HL-60 (cell line): ENCODE data around the gene SERPINB7.

Experiments used
- GABPA ChIP-seq: IDR thresholded peaks from 2 replicates; pipeline ENCODE4 v1.6.1; 2012; ENCODE audit warnings: low read depth
- POLR2AphosphoS5 ChIP-seq: IDR thresholded peaks from 2 replicates; pipeline ENCODE4 v1.6.1; 2012; ENCODE audit warnings: low read depth
- TF ChIP-seq, protein P1 (sequence below): IDR thresholded peaks from one replicate; pipeline ENCODE4 v1.5.1; 2011; ENCODE audit warnings: low read length, control low read depth, inconsistent platforms; ENCODE audit not compliant: insufficient read depth

DNA sequence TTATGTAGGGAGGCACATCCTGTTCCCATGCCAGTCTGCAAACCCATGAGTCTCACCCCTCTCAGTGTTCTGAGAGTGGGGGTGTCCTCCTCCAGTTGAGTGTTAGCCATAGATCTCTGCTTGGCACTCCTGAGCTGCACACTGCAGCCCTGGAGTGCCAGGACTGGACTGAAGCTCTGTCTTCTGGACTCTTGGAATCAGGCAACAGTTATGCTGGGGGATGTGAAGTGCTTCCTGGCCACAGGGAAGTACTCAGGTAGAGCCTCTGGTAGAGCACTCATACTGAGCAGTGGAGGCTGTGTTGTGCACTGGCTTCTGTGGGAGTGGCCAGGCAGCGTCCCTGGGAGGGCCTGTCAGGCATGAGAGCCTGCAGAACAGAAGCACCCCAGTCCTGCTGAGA lies 43.0 kb downstream of the SERPINB7 start:
- TF ChIP-seq GABPA: no peak
- TF ChIP-seq, protein P1, sequence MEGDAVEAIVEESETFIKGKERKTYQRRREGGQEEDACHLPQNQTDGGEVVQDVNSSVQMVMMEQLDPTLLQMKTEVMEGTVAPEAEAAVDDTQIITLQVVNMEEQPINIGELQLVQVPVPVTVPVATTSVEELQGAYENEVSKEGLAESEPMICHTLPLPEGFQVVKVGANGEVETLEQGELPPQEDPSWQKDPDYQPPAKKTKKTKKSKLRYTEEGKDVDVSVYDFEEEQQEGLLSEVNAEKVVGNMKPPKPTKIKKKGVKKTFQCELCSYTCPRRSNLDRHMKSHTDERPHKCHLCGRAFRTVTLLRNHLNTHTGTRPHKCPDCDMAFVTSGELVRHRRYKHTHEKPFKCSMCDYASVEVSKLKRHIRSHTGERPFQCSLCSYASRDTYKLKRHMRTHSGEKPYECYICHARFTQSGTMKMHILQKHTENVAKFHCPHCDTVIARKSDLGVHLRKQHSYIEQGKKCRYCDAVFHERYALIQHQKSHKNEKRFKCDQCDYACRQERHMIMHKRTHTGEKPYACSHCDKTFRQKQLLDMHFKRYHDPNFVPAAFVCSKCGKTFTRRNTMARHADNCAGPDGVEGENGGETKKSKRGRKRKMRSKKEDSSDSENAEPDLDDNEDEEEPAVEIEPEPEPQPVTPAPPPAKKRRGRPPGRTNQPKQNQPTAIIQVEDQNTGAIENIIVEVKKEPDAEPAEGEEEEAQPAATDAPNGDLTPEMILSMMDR: no peak
- TF ChIP-seq POLR2AphosphoS5: no peak
